ENCODE data around the gene BTG3.

Gene BTG3

GRCh38 chr21:17646790-17647189 is 34.1 kb upstream of the BTG3 start:
- Histone ChIP-seq H2AFZ (ENCODE audit: low read length) (no peak overlapping the region), H3K79me2 (ENCODE audit: low read length) (no peaks in the 10 kb centered on the region), H3K9me2 (replicated peaks; ENCODE audit: insufficient read depth, low read length) (no peaks in the 10 kb centered on the region), H3K27ac (ENCODE audit: low read length) (no peak overlapping the region), H3K4me1 (ENCODE audit: low read length) (no peaks in the 10 kb centered on the region), H3K36me3 (replicated peaks; ENCODE audit: insufficient read depth, low read length) (no peaks in the 10 kb centered on the region), H3K4me2 (ENCODE audit: low read depth, low read length) (no peak overlapping the region), H3K4me3 (ENCODE audit: low read length) (no peak overlapping the region), H3F3A (ENCODE audit: insufficient read depth, low read length) (no peaks in the 10 kb centered on the region), H4K20me1 (ENCODE audit: insufficient read depth, low read length) (no peaks in the 10 kb centered on the region), H3K27me3 (replicated peaks; ENCODE audit: insufficient read depth, low read length) (no peaks in the 10 kb centered on the region), H3K9ac (ENCODE audit: low read length) (no peak overlapping the region), H3K9me3 (replicated peaks; ENCODE audit: insufficient read depth, low read length) (no peaks in the 10 kb centered on the region)
- no peak for DNase-seq
- no peak for TF ChIP-seq EZH2phosphoT487 (IDR thresholded peaks at IDR 0.05; ENCODE audit: low read length)
- TF ChIP-seq EZH2 (optimal IDR thresholded peaks at IDR 0.05; ENCODE audit: low read depth, low read length), result no peak
- no peak for TF ChIP-seq CTCF (IDR thresholded peaks at IDR 0.05; ENCODE audit: low read length)

GRCh38 chr21:17644186-17644585 is 31.5 kb upstream of the BTG3 start:
- H3K27ac ChIP-seq (ENCODE audit: low read length), result no peak overlapping the region
- no peak overlapping the region for H3K4me3 ChIP-seq (ENCODE audit: low read length)
- H3K4me1 ChIP-seq (ENCODE audit: low read length), result no peaks in the 10 kb centered on the region

GRCh38 chr21:17640821-17641220 is 28.1 kb upstream of the BTG3 start:
- Histone ChIP-seq H4K20me1 (ENCODE audit: insufficient read depth, low read length) (no peaks in the 10 kb centered on the region), H2AFZ (ENCODE audit: low read length) (no peak overlapping the region), H3K4me2 (ENCODE audit: low read depth, low read length) (no peak overlapping the region), H3K79me2 (ENCODE audit: low read length) (no peaks in the 10 kb centered on the region), H3K27ac (ENCODE audit: low read length) (no peak overlapping the region), H3K9me2 (replicated peaks; ENCODE audit: insufficient read depth, low read length) (no peaks in the 10 kb centered on the region), H3K36me3 (replicated peaks; ENCODE audit: insufficient read depth, low read length) (no peaks in the 10 kb centered on the region), H3K27me3 (replicated peaks; ENCODE audit: insufficient read depth, low read length) (no peaks in the 10 kb centered on the region), H3K9me3 (replicated peaks; ENCODE audit: insufficient read depth, low read length) (no peaks in the 10 kb centered on the region), H3K9ac (ENCODE audit: low read length) (no peak overlapping the region), H3F3A (ENCODE audit: insufficient read depth, low read length) (no peaks in the 10 kb centered on the region), H3K4me1 (ENCODE audit: low read length) (no peaks in the 10 kb centered on the region), H3K4me3 (ENCODE audit: low read length) (no peak overlapping the region)
- TF ChIP-seq EZH2 (optimal IDR thresholded peaks at IDR 0.05; ENCODE audit: low read depth, low read length) (no peak), CTCF (IDR thresholded peaks at IDR 0.05; ENCODE audit: low read length) (no peak), EZH2phosphoT487 (IDR thresholded peaks at IDR 0.05; ENCODE audit: low read length) (no peak)
- no peak for DNase-seq

More at GRCh38 chr21:17644186-17644585, 31.5 kb upstream of the BTG3 start:
- Histone ChIP-seq H3K79me2 (ENCODE audit: low read length) (no peaks in the 10 kb centered on the region), H3K9me2 (replicated peaks; ENCODE audit: insufficient read depth, low read length) (no peaks in the 10 kb centered on the region), H4K20me1 (ENCODE audit: insufficient read depth, low read length) (no peaks in the 10 kb centered on the region), H2AFZ (ENCODE audit: low read length) (no peak overlapping the region), H3K9me3 (replicated peaks; ENCODE audit: insufficient read depth, low read length) (no peaks in the 10 kb centered on the region), H3F3A (ENCODE audit: insufficient read depth, low read length) (no peaks in the 10 kb centered on the region), H3K27me3 (replicated peaks; ENCODE audit: insufficient read depth, low read length) (no peaks in the 10 kb centered on the region), H3K36me3 (replicated peaks; ENCODE audit: insufficient read depth, low read length) (no peaks in the 10 kb centered on the region), H3K9ac (ENCODE audit: low read length) (no peak overlapping the region), H3K4me2 (ENCODE audit: low read depth, low read length) (no peak overlapping the region)
- no peak for TF ChIP-seq EZH2phosphoT487 (IDR thresholded peaks at IDR 0.05; ENCODE audit: low read length)
- TF ChIP-seq EZH2 (optimal IDR thresholded peaks at IDR 0.05; ENCODE audit: low read depth, low read length), result no peak
- TF ChIP-seq CTCF (IDR thresholded peaks at IDR 0.05; ENCODE audit: low read length), result no peak
- no peak for DNase-seq
